Inferior parietal cortex (tissue), 1 donor: Measurements from ENCODE around the gene CYB561D2.

ENCODE experiments used
- DNase-seq: peaks from one replicate; pipeline ENCODE4 v3.0.0-alpha.2; 2016; ENCODE audit errors: extremely low spot score

The CYB561D2 gene

GRCh38 chr3:50341996-50342650, 8.5 kb upstream of the CYB561D2 start:
- no peak for DNase-seq

GRCh38 chr3:50342813-50343633, 7.6 kb upstream of the CYB561D2 start:
- DNase-seq, result no peak

GRCh38 chr3:50345008-50345407, 5.7 kb upstream of the CYB561D2 start:
- DNase-seq, result no peak

GRCh38 chr3:50345586-50346234, 5.0 kb upstream of the CYB561D2 start, which contains the start of gene ZMYND10:
ZMYND10 (minus strand) TSS chr3:50345732; CDS start chr3:50345579, 153 bp downstream.
- no peak for DNase-seq

GRCh38 chr3:50347187-50347813, 3.4 kb upstream of the CYB561D2 start:
- peak; percentile 75 for DNase-seq

GRCh38 chr3:50350213-50350526, 492 bp upstream of the CYB561D2 start:
- no peak for DNase-seq

GRCh38 chr3:50351323-50351697, 648 bp downstream of the CYB561D2 start:
- no peak for DNase-seq

- DNase-seq, result no peak
Measured at GRCh38 chr3:50352781-50353180, 2.1 kb downstream of the CYB561D2 start.

- DNase-seq, result no peak
Measured at GRCh38 chr3:50353245-50354004, 2.8 kb downstream of the CYB561D2 start.

- no peak for DNase-seq
Measured at GRCh38 chr3:50354186-50354764, 3.6 kb downstream of the CYB561D2 start.

GRCh38 chr3:50354850-50355249, 4.2 kb downstream of the CYB561D2 start:
- DNase-seq, result no peak

- no peak for DNase-seq
Measured at GRCh38 chr3:50355829-50356552, 5.3 kb downstream of the CYB561D2 start.

GRCh38 chr3:50356553-50356952, 5.9 kb downstream of the CYB561D2 start:
- DNase-seq, result no peak

GRCh38 chr3:50357481-50357880, 6.8 kb downstream of the CYB561D2 start:
- no peak for DNase-seq

GRCh38 chr3:50358355-50358910, 7.8 kb downstream of the CYB561D2 start:
- DNase-seq, result no peak

- peak; percentile 99 for DNase-seq
Measured at GRCh38 chr3:50358911-50359759, 8.5 kb downstream of the CYB561D2 start, which contains the start of gene TMEM115. TMEM115 (minus strand) TSS chr3:50359521; CDS start chr3:50359063, 458 bp downstream.

- DNase-seq, result no peak
Measured at GRCh38 chr3:50359760-50360110, 9.1 kb downstream of the CYB561D2 start.

GRCh38 chr3:50364573-50365079, 14.0 kb downstream of the CYB561D2 start:
- DNase-seq, result no peak
